HG02852 (cell line): ENCODE measurements around the gene OPTC.

Experiments
- ATAC-seq: cut with Tn5 transposase; IDR thresholded peaks from one replicate; pipeline ENCODE4 v1.9.1; 2021; ENCODE audit warnings: mild to moderate bottlenecking, moderate library complexity; ENCODE audit not compliant: unreplicated experiment

OPTC gene

DNA sequence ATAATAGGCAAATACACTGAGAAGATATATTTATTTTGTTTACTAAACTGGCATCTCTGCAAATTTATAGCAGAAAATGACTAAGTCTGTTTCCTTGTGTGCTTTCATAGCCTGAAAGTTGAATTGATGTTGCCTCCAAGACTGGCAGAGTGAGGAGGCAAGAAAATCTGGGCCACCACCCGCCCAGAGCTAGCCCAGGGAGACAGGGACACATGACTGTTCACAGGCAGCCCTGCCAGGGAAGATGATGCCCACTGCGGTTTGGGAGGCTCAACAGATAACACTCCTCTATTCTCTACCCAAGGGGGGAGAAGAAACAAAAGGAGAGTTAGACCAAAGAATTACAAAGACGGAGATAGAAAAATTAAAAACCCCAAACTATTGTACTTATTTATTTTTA lies 37.1 kb downstream of the OPTC start:
- no peak for ATAC-seq

GRCh38 chr1:203534012-203534411 lies 40.1 kb downstream of the OPTC start:
- no peak for ATAC-seq

- ATAC-seq, result no peak
Measured at GRCh38 chr1:203534526-203534925, 40.6 kb downstream of the OPTC start.

DNA sequence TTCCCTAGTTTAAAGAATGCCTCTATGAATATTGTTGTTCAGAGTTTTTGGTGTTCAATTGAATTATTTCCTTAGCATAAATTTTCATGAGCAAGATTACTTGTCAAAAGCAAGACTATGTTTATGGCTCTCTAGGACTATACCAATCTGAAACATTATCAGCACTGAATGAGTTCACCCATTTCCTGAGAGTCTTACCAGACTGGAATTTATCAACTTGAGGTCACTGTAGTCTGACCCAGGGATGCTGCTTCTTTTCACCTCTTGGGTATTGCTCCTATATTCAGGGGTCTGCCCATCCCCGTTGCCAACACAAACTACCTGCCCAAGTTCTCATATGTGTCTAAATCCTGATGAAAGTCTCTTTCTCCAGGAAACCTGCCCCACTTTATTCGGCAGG lies 42.6 kb downstream of the OPTC start:
- ATAC-seq, result no peak

DNA sequence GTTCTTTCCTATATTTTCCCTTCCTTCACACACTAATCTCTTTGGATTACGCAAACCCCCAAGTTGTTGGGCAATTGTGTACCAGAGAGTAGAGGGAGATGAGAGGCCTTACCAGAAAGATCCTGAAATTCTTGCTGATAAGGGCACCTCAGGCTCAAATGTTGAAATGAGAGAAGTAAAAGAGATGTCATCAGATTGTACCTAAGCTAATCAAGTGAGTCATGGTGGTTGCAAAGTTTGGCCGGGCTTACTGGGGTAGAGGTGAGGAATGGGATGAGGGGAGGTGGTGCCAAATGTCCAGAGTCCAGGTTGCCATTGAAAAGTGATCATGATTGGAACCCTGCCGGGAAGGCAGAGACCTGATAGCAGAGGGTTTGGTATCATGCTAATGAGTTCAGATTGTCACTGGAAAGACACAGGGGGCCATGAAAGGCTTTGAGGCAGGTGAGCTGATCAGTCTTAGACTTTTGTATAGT lies 43.1 kb downstream of the OPTC start:
- ATAC-seq, result no peak

DNA sequence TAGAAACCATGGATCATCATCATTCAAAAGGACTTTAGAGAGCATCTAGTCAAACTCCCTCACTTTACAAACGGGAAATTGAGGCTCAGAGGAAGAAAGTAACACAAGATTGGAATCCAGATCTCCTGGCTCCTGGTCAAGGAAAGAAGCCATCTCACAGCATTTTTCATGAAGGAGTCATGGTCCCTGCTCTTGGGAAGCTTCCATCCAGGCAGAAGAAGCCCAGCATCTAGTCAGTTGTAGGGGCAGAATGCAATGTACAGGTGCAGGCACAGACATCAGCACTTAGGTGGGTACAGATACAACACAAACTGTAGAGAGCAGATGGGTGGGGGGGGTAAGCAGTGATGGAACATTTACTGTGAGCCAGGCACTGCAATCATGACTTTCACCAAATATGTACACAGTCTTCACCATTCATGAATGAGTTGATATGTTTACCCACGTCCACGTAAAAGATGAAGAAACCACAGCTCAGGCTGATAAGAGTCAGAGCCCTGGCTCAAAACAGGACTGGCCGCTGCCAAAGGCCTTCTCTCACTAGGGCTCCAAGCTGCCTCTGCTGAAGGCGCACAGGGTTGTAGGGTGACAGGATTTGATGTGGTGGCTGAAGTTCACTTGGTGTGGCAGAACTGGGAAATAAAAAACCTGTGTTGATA lies 44.0 kb downstream of the OPTC start:
- no peak for ATAC-seq

- no peak for ATAC-seq
Measured at GRCh38 chr1:203538726-203539125, 44.8 kb downstream of the OPTC start.

- ATAC-seq, result no peak
Measured at GRCh38 chr1:203539831-203540546, 46.0 kb downstream of the OPTC start.

DNA sequence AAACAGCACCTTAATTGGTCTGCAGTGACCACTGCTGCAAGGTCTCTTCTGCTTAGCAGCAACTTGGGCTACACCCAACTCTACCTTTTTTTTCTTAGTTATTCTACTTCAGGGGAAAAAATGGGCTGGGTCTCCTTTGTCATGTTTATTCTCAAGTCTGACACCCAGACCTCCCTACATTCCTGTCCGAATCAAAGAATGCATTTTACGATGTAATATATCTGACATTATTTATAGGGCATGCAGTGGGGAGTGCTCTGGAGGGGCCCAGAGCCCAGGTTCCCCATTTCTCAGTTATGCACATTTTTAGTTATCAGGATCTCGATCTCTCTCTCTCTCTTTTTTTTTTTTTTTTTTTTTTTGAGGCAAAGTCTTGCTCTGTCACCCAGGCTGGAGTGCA lies 50.5 kb downstream of the OPTC start:
- ATAC-seq, result no peak

- ATAC-seq, result no peak
Measured at GRCh38 chr1:203544978-203545816, 51.2 kb downstream of the OPTC start.

DNA sequence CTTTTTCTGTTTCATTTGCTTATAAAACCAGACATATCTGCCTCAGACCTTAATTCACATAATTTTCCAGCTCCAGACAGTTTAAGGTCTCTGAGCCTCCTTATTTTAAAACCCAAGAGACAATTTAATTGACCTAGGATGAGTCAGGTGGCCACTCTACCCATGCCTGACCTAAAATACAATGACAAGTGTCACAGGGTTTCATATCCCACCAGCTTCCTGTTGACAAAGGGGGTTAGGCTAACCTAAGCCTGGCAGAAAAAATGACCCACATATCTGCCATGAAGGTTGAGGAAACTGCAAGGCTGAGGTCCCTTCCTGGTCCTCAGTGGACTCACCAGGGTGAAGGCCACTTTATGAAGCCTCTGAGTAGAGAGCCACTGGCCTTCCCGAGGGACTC lies 52.3 kb downstream of the OPTC start:
- ATAC-seq, result no peak

DNA sequence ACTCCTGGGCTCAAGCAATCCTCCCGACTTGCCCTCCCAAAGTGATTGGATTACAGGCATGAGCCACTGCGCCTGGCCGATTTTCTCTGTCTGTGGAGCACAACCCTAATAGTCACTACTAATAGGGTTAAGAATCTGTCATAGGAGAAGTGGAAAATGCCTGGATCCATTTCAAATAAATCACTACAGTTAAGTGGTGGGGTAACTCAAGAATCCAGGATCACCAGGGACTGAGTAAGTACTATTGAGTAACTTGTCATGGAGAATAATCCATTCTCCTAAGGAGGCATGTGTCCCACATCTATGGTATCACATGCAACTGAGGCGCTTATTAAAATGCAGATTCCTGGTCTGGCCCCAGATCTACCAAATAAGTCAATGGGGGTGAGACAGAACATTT lies 53.2 kb downstream of the OPTC start:
- ATAC-seq, result no peak

DNA sequence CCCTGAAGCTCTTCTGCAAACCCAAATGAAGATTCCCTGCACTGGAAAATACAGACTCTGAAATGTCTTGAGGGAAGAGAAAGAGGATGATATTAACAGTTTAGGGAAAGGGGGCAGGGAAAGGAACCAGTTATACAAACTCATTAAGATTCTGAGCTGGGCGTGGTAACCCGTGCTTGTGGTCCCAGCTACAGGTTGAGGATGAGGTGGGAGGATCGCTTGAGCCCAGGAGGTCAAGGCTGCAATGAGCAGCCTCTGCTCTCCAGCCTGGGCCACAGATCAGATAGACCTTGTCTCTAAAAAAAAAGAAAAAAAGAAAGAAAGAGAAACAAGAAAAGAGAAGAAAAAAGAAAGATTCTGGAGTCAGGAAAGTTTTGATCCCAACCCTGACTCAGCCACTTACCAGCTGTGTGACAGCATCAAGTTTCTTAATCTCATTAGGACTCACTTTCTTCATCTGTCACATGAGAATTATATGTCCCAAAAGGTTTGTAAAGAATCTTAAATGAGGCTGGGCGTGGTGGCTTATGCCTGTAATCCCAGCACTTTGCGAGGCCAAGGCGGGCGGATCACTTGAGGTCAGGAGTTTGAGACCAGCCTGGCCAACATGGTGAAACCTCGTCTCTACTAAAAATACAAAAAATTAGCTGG lies 53.9 kb downstream of the OPTC start:
- no peak for ATAC-seq

DNA sequence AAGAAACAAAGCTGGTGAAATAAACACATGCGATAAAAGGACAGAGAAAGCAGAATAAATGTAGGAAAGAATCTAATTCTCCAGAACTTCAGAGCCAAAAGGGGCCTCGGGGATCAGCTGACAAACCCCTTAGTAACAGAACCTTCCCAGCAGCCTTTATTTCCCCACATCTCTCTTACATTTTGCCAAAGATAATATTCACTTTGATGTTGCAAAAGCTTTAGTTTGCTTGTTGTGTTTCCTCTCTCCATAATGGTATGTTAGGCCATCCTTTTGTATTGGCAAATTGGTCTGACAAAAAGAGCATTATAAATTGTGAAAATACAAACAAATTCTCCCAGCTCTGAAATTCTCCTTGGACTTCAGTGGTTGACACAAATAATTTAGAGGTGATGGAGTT lies 54.9 kb downstream of the OPTC start:
- ATAC-seq, result no peak

GRCh38 chr1:203549309-203549708 lies 55.4 kb downstream of the OPTC start:
- ATAC-seq, result no peak

GRCh38 chr1:203550846-203551245 lies 56.9 kb downstream of the OPTC start:
- ATAC-seq, result no peak

- ATAC-seq, result no peak
Measured at GRCh38 chr1:203551550-203551949, 57.6 kb downstream of the OPTC start.

- ATAC-seq, result no peak
Measured at GRCh38 chr1:203553496-203553895, 59.5 kb downstream of the OPTC start.

DNA sequence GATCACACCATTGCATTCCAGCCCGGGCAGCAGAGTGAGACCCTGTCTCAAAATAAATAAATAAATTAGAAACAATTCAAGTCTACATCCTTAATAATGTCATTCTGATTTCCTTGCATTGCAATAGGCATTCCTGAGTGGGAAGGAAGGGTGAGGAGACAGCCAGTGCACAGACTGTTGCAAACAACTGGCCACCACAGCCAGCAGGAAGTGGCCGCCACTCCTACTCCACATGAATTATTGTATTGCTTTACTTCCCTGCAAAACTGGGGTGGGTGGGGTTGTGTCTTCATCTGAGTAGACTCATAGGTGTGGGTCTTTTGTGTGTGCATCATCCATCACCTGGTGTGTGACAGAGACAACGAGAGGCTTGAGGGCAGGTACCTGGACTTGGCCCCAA lies 60.1 kb downstream of the OPTC start:
- no peak for ATAC-seq

DNA sequence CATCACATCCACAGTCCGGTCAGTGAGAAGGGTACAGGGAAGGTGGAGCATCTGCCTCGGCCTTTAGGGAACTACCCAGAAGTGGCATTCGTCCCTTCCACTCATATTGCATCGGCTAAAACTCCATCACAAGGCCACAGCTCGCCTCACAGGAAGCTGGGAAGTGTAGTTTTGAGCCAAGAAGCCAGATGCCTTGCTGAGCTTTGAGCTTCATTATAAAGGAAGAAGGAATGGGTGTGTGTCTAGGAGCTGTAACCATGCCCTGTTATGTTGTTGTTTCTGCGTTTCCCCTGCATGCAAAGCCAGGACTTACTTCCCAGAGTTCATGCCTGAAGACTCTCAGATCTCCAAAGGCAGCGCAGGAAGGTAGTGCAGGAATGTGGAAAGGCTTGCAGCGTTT lies 61.1 kb downstream of the OPTC start:
- ATAC-seq, result no peak

GRCh38 chr1:203555511-203556046 lies 61.6 kb downstream of the OPTC start:
- no peak for ATAC-seq
